Spinal cord (tissue), 10 donors: ENCODE measurements around the gene BCAS3. TPM values are rescaled to one million over a fixed set of nuclear protein-coding genes. Genes with fewer than 3 reads are reported as not detected.
A peak's percentile ranks its signal among the peaks of the same experiment; 100 is the strongest.

ENCODE experiments used
- DNase-seq, 6 donors: peaks; one replicate each; pipeline versions ENCODE4 v3.0.0 to v3.0.0-alpha.2; 2013 to 2015; ENCODE audit warnings: low spot score in 6 of 6, low read depth in 4 of 6
- H3K27ac ChIP-seq: one replicate; pipeline ENCODE4 v1.5.1; 2013; ENCODE audit warnings: low read depth, low read length, control low read depth
- H3K27me3 ChIP-seq: one replicate; pipeline ENCODE4 v1.6.1; 2013; ENCODE audit warnings: low read length; ENCODE audit not compliant: control insufficient read depth, insufficient read depth
- H3K36me3 ChIP-seq: one replicate; pipeline ENCODE4 v1.6.1; 2013; ENCODE audit warnings: low read length; ENCODE audit not compliant: control insufficient read depth, insufficient read depth
- H3K4me1 ChIP-seq: one replicate; pipeline ENCODE4 v1.6.1; 2013; ENCODE audit warnings: low read length; ENCODE audit not compliant: control insufficient read depth, insufficient read depth
- H3K4me3 ChIP-seq: one replicate; pipeline ENCODE4 v1.5.1; 2013; ENCODE audit warnings: low read depth, low read length, control low read depth
- H3K9me3 ChIP-seq: one replicate; pipeline ENCODE4 v1.6.1; 2013; ENCODE audit warnings: low read length; ENCODE audit not compliant: control insufficient read depth, insufficient read depth
- WGBS: methylation state at CpG from one replicate; pipeline ENCODE4 v1.1.5; 2013; ENCODE audit warnings: missing lambda C conversion rate; ENCODE audit not compliant: insufficient coverage; 5-methylcytosine and 5-hydroxymethylcytosine counted together
- polyA plus RNA-seq, 2 donors: library from polyadenylated mRNA; unstranded; fragments of 120-200 nt; gene quantifications; one replicate each; pipeline ENCODE4 v1.2.1, GENCODE V29; 2013; ENCODE audit not compliant: insufficient read length in 2 of 2
- total RNA-seq, 2 donors: library from RNA; depleted of rRNA in 1 of 2; stranded (reverse); fragments of 120-200 nt in 1 of 2; fragments of >200 nt in 1 of 2; gene quantifications; one replicate each; pipeline versions ENCODE4 v1.2.3 to v1.2.4, GENCODE V29; 2013 to 2014
- donor health status: healthy.

Gene BCAS3
- total and polyA plus RNA-seq, 4 donors = 20.5 to 53.4 (median 25.7) TPM

GRCh38 chr17:61081959-61082358 lies 404.3 kb downstream of the BCAS3 start:
- Histone ChIP-seq H3K4me1 (no peaks in the 10 kb centered on the region), H3K9me3 (no peaks in the 10 kb centered on the region), H3K27ac (no peak overlapping the region), H3K4me3 (no peak overlapping the region), H3K36me3 (no peaks in the 10 kb centered on the region), H3K27me3 (no peaks in the 10 kb centered on the region)
- DNase-seq = no peak
- WGBS = no CpG with 5 or more reads among the region's 3 CpGs

- DNase-seq = peak in 1 of 6 donors; percentile 6
- Histone ChIP-seq H3K27me3 (no peaks in the 10 kb centered on the region), H3K36me3 (no peaks in the 10 kb centered on the region), H3K27ac (no peak overlapping the region), H3K4me1 (no peaks in the 10 kb centered on the region), H3K4me3 (no peak overlapping the region), H3K9me3 (no peaks in the 10 kb centered on the region)
- WGBS = 93% methylated on average over 4 of the region's 5 CpGs
Measured at GRCh38 chr17:61084260-61084659, 406.6 kb downstream of the BCAS3 start.

- H3K9me3 ChIP-seq = peaks cover 9% of the 10 kb centered on the region
- no peak overlapping the region for H3K27ac ChIP-seq
- no peak overlapping the region for H3K4me3 ChIP-seq
- H3K36me3 ChIP-seq = no peaks in the 10 kb centered on the region
- 67% methylated on average over 1 of the region's 4 CpGs for WGBS
- no peak for DNase-seq
- no peaks in the 10 kb centered on the region for H3K27me3 ChIP-seq
- no peaks in the 10 kb centered on the region for H3K4me1 ChIP-seq
Measured at GRCh38 chr17:61087024-61087423, 409.4 kb downstream of the BCAS3 start.

GRCh38 chr17:61088556-61088955 lies 410.9 kb downstream of the BCAS3 start:
- no peaks in the 10 kb centered on the region for H3K27me3 ChIP-seq
- no CpG with 5 or more reads among the region's 2 CpGs for WGBS
- no peaks in the 10 kb centered on the region for H3K4me1 ChIP-seq
- H3K9me3 ChIP-seq = peaks cover 13% of the 10 kb centered on the region
- no peak overlapping the region for H3K27ac ChIP-seq
- no peaks in the 10 kb centered on the region for H3K36me3 ChIP-seq
- DNase-seq = no peak
- H3K4me3 ChIP-seq = no peak overlapping the region

- Histone ChIP-seq H3K4me3 (no peak overlapping the region), H3K9me3 (peaks cover 13% of the 10 kb centered on the region), H3K36me3 (no peaks in the 10 kb centered on the region), H3K27ac (no peak overlapping the region), H3K27me3 (no peaks in the 10 kb centered on the region), H3K4me1 (no peaks in the 10 kb centered on the region)
- no CpG with 5 or more reads among the region's 1 CpG for WGBS
- DNase-seq = no peak
Measured at GRCh38 chr17:61091096-61091495, 413.4 kb downstream of the BCAS3 start.

GRCh38 chr17:61097781-61098180 lies 420.1 kb downstream of the BCAS3 start:
- no peaks in the 10 kb centered on the region for H3K4me1 ChIP-seq
- no peaks in the 10 kb centered on the region for H3K27me3 ChIP-seq
- no peak overlapping the region for H3K4me3 ChIP-seq
- no peaks in the 10 kb centered on the region for H3K36me3 ChIP-seq
- DNase-seq = no peak
- no peak overlapping the region for H3K27ac ChIP-seq
- no peaks in the 10 kb centered on the region for H3K9me3 ChIP-seq
- WGBS = no CpG with 5 or more reads among the region's 1 CpG

GRCh38 chr17:61106354-61106753 lies 428.7 kb downstream of the BCAS3 start:
- Histone ChIP-seq H3K4me1 (no peaks in the 10 kb centered on the region), H3K27ac (no peak overlapping the region), H3K27me3 (no peaks in the 10 kb centered on the region), H3K9me3 (no peaks in the 10 kb centered on the region), H3K36me3 (no peaks in the 10 kb centered on the region), H3K4me3 (no peak overlapping the region)
- DNase-seq = no peak
- WGBS = no CpG with 5 or more reads among the region's 4 CpGs

GRCh38 chr17:61116577-61116976 lies 438.9 kb downstream of the BCAS3 start:
- DNase-seq = no peak
- Histone ChIP-seq H3K4me3 (no peak overlapping the region), H3K36me3 (no peaks in the 10 kb centered on the region), H3K4me1 (no peaks in the 10 kb centered on the region), H3K27me3 (no peaks in the 10 kb centered on the region), H3K9me3 (peaks cover 4% of the 10 kb centered on the region), H3K27ac (no peak overlapping the region)
- WGBS = no CpG with 5 or more reads among the region's 1 CpG

GRCh38 chr17:61117983-61118382 lies 440.3 kb downstream of the BCAS3 start:
- no peak for DNase-seq
- Histone ChIP-seq H3K27me3 (no peaks in the 10 kb centered on the region), H3K36me3 (no peaks in the 10 kb centered on the region), H3K4me3 (no peak overlapping the region), H3K27ac (no peak overlapping the region), H3K4me1 (no peaks in the 10 kb centered on the region), H3K9me3 (peaks cover 4% of the 10 kb centered on the region)
- no CpG with 5 or more reads among the region's 4 CpGs for WGBS

- Histone ChIP-seq H3K4me1 (no peaks in the 10 kb centered on the region), H3K27me3 (no peaks in the 10 kb centered on the region), H3K36me3 (no peaks in the 10 kb centered on the region), H3K4me3 (no peak overlapping the region), H3K9me3 (peaks cover 4% of the 10 kb centered on the region), H3K27ac (no peak overlapping the region)
- no peak for DNase-seq
- no CpG with 5 or more reads among the region's 2 CpGs for WGBS
Measured at GRCh38 chr17:61118871-61119270, 441.2 kb downstream of the BCAS3 start.
